ENCODE measurements around the gene DMKN. TPM values are rescaled to one million over a fixed set of nuclear protein-coding genes. Genes with fewer than 3 reads are reported as not detected.
A peak's percentile ranks its signal among the peaks of the same experiment; 100 is the strongest.
"Not testable (repeated sequence)": the region's sequence is repeated elsewhere in the genome, so short reads cannot be mapped to it uniquely, and the experiment has no call there.

DMKN gene
- total and polyA plus RNA-seq, 5 donors from 2014 or later = 0.74 to 1.6 (median 1.0) TPM; not detected in 2

GRCh38 chr19:35487656-35488182, 25.7 kb downstream of the DMKN start:
- Mint-ChIP-seq H3K27ac (no peak overlapping the region), H3K4me1 (peaks cover 0 to 4% (median under 1%) of the 10 kb centered on the region in 4 donors), H3K9me3 (no peaks in the 10 kb centered on the region), H3K4me3 (no peak overlapping the region), H3K36me3 (no peaks in the 10 kb centered on the region), H3K27me3 (peaks cover 7% of the 10 kb centered on the region)
- ATAC-seq (ENCODE audit: low read depth in 2 of 2) (no peak), DNase-seq (no peak)
- Histone ChIP-seq H3K4me1 (ENCODE audit: control insufficient read depth, insufficient read depth, low read length, poor library complexity, severe bottlenecking) (no peaks in the 10 kb centered on the region), H3K36me3 (ENCODE audit: control insufficient read depth, insufficient read depth, low read length) (no peaks in the 10 kb centered on the region), H3K9me3 (ENCODE audit: control insufficient read depth in 2 of 2, low read length in 2 of 2) (no peaks in the 10 kb centered on the region), H3K27me3 (ENCODE audit: control insufficient read depth, insufficient read depth, low read length) (no peaks in the 10 kb centered on the region), H3K27ac (ENCODE audit: insufficient read depth, low read length, poor library complexity, severe bottlenecking) (no peak overlapping the region), H3K4me3 (ENCODE audit: low read depth, low read length) (no peak overlapping the region)

GRCh38 chr19:35486268-35486708, 27.2 kb downstream of the DMKN start:
- H3K27ac ChIP-seq (ENCODE audit: insufficient read depth, low read length, poor library complexity, severe bottlenecking) = no peak overlapping the region
- H3K27me3 ChIP-seq (ENCODE audit: control insufficient read depth, insufficient read depth, low read length) = no peaks in the 10 kb centered on the region
- Mint-ChIP-seq H3K27ac (no peak overlapping the region), H3K9me3 (no peaks in the 10 kb centered on the region), H3K36me3 (no peaks in the 10 kb centered on the region), H3K4me3 (no peak overlapping the region), H3K27me3 (peaks cover 7% of the 10 kb centered on the region), H3K4me1 (peaks cover 0 to 4% (median under 1%) of the 10 kb centered on the region in 4 donors)
- no peaks in the 10 kb centered on the region for H3K9me3 ChIP-seq (ENCODE audit: control insufficient read depth in 2 of 2, low read length in 2 of 2)
- no peak overlapping the region for H3K4me3 ChIP-seq (ENCODE audit: low read depth, low read length)
- ATAC-seq (ENCODE audit: low read depth in 2 of 2) (no peak), DNase-seq (no peak)
- H3K4me1 ChIP-seq (ENCODE audit: control insufficient read depth, insufficient read depth, low read length, poor library complexity, severe bottlenecking) = no peaks in the 10 kb centered on the region
- no peaks in the 10 kb centered on the region for H3K36me3 ChIP-seq (ENCODE audit: control insufficient read depth, insufficient read depth, low read length)

GRCh38 chr19:35484252-35485036, 29.0 kb downstream of the DMKN start:
- no peak overlapping the region for H3K27ac Mint-ChIP-seq
- no peaks in the 10 kb centered on the region for H3K9me3 ChIP-seq (ENCODE audit: control insufficient read depth in 2 of 2, low read length in 2 of 2)
- H3K27ac ChIP-seq (ENCODE audit: insufficient read depth, low read length, poor library complexity, severe bottlenecking) = no peak overlapping the region
- H3K27me3 ChIP-seq (ENCODE audit: control insufficient read depth, insufficient read depth, low read length) = no peaks in the 10 kb centered on the region
- no peaks in the 10 kb centered on the region for H3K36me3 ChIP-seq (ENCODE audit: control insufficient read depth, insufficient read depth, low read length)
- H3K36me3 Mint-ChIP-seq = no peaks in the 10 kb centered on the region
- peak in 1 of 2 donors; percentile 25 for ATAC-seq (ENCODE audit: low read depth in 2 of 2)
- no peaks in the 10 kb centered on the region for H3K4me1 ChIP-seq (ENCODE audit: control insufficient read depth, insufficient read depth, low read length, poor library complexity, severe bottlenecking)
- H3K27me3 Mint-ChIP-seq = peaks cover 7% of the 10 kb centered on the region
- H3K4me3 Mint-ChIP-seq = no peak overlapping the region
- H3K4me3 ChIP-seq (ENCODE audit: low read depth, low read length) = no peak overlapping the region
- DNase-seq = no peak
- no peaks in the 10 kb centered on the region for H3K9me3 Mint-ChIP-seq
- peaks cover 0 to 4% (median under 1%) of the 10 kb centered on the region in 4 donors for H3K4me1 Mint-ChIP-seq

GRCh38 chr19:35483089-35483488, 30.4 kb downstream of the DMKN start:
- Histone ChIP-seq H3K27me3 (ENCODE audit: control insufficient read depth, insufficient read depth, low read length) (no peaks in the 10 kb centered on the region), H3K4me3 (ENCODE audit: low read depth, low read length) (no peak overlapping the region), H3K36me3 (ENCODE audit: control insufficient read depth, insufficient read depth, low read length) (no peaks in the 10 kb centered on the region), H3K9me3 (ENCODE audit: control insufficient read depth in 2 of 2, low read length in 2 of 2) (no peaks in the 10 kb centered on the region), H3K4me1 (ENCODE audit: control insufficient read depth, insufficient read depth, low read length, poor library complexity, severe bottlenecking) (no peaks in the 10 kb centered on the region), H3K27ac (ENCODE audit: insufficient read depth, low read length, poor library complexity, severe bottlenecking) (no peak overlapping the region)
- DNase-seq = no peak
- Mint-ChIP-seq H3K27ac (no peak overlapping the region), H3K4me1 (peaks cover 0 to 4% (median under 1%) of the 10 kb centered on the region in 4 donors), H3K4me3 (no peak overlapping the region), H3K9me3 (no peaks in the 10 kb centered on the region), H3K27me3 (peaks cover 7% of the 10 kb centered on the region), H3K36me3 (no peaks in the 10 kb centered on the region)
- ATAC-seq (ENCODE audit: low read depth in 2 of 2) = no peak

- H3K36me3 ChIP-seq (ENCODE audit: control insufficient read depth, insufficient read depth, low read length) = no peaks in the 10 kb centered on the region
- Mint-ChIP-seq H3K4me1 (peaks cover 0 to 4% (median under 1%) of the 10 kb centered on the region in 4 donors), H3K27ac (no peak overlapping the region), H3K4me3 (no peak overlapping the region), H3K36me3 (no peaks in the 10 kb centered on the region), H3K9me3 (peaks cover 0 to 2% (median 0%) of the 10 kb centered on the region in 7 donors), H3K27me3 (no peaks in the 10 kb centered on the region)
- no peaks in the 10 kb centered on the region for H3K27me3 ChIP-seq (ENCODE audit: control insufficient read depth, insufficient read depth, low read length)
- DNase-seq (no peak), ATAC-seq (ENCODE audit: low read depth in 2 of 2) (no peak)
- H3K9me3 ChIP-seq (ENCODE audit: control insufficient read depth in 2 of 2, low read length in 2 of 2) = no peaks in the 10 kb centered on the region
- H3K4me1 ChIP-seq (ENCODE audit: control insufficient read depth, insufficient read depth, low read length, poor library complexity, severe bottlenecking) = no peaks in the 10 kb centered on the region
- H3K4me3 ChIP-seq (ENCODE audit: low read depth, low read length) = no peak overlapping the region
- no peak overlapping the region for H3K27ac ChIP-seq (ENCODE audit: insufficient read depth, low read length, poor library complexity, severe bottlenecking)
These were observed 34.4 kb downstream of the DMKN start for GRCh38 chr19:35478794-35479677.

- Mint-ChIP-seq H3K4me3 (no peak overlapping the region), H3K9me3 (peaks cover 0 to 2% (median 0%) of the 10 kb centered on the region in 7 donors), H3K36me3 (no peaks in the 10 kb centered on the region), H3K4me1 (peaks cover 0 to 1% (median 0%) of the 10 kb centered on the region in 4 donors), H3K27me3 (no peaks in the 10 kb centered on the region), H3K27ac (no peak overlapping the region)
- DNase-seq (no peak), ATAC-seq (ENCODE audit: low read depth in 2 of 2) (no peak)
- Histone ChIP-seq H3K4me3 (ENCODE audit: low read depth, low read length) (no peak overlapping the region), H3K27ac (ENCODE audit: insufficient read depth, low read length, poor library complexity, severe bottlenecking) (no peak overlapping the region), H3K4me1 (ENCODE audit: control insufficient read depth, insufficient read depth, low read length, poor library complexity, severe bottlenecking) (no peaks in the 10 kb centered on the region), H3K36me3 (ENCODE audit: control insufficient read depth, insufficient read depth, low read length) (no peaks in the 10 kb centered on the region), H3K9me3 (ENCODE audit: control insufficient read depth in 2 of 2, low read length in 2 of 2) (no peaks in the 10 kb centered on the region), H3K27me3 (ENCODE audit: control insufficient read depth, insufficient read depth, low read length) (no peaks in the 10 kb centered on the region)
These were observed 37.3 kb downstream of the DMKN start for GRCh38 chr19:35476149-35476548.

- not testable (repeated sequence) for DNase-seq; H3K9me3 Mint-ChIP-seq; H3K9me3 ChIP-seq (ENCODE audit: control insufficient read depth in 2 of 2, low read length in 2 of 2); ATAC-seq (ENCODE audit: low read depth in 2 of 2); H3K27ac Mint-ChIP-seq; H3K36me3 ChIP-seq (ENCODE audit: control insufficient read depth, insufficient read depth, low read length); H3K4me1 ChIP-seq (ENCODE audit: control insufficient read depth, insufficient read depth, low read length, poor library complexity, severe bottlenecking); H3K27me3 Mint-ChIP-seq; H3K27me3 ChIP-seq (ENCODE audit: control insufficient read depth, insufficient read depth, low read length); H3K4me3 Mint-ChIP-seq; H3K4me3 ChIP-seq (ENCODE audit: low read depth, low read length); H3K4me1 Mint-ChIP-seq; H3K27ac ChIP-seq (ENCODE audit: insufficient read depth, low read length, poor library complexity, severe bottlenecking); H3K36me3 Mint-ChIP-seq
These were observed 38.9 kb downstream of the DMKN start for GRCh38 chr19:35474594-35474993.
